ENCODE results near the gene CENPV. TPM values are rescaled to one million over a fixed set of nuclear protein-coding genes. Genes with fewer than 3 reads are reported as not detected.

The CENPV gene
- total and polyA plus RNA-seq, 2 donors (not counting 3 experiments of a cell fraction or from before 2014, with no cell fraction given) = 38.2 to 41.6 TPM

- intact Hi-C loops (cut with micrococcal nuclease) (no loop called here), dilution Hi-C loops (cut with MboI; ENCODE audit: extremely low pct_ligation_motif_present, low sequenced_read_pairs) (no loop called here)
- BruUV-seq (replicated peaks) = no TSS peak
- no peak for FAIRE-seq
- ChIA-PET CTCF (interaction anchor here (0.9 to 2.6 kb wide), 2 partner anchors 15 to 26 kb away, joined by 4 to 20 read pairs; partner anchors contain the start of gene CENPV), POLR2A (no interaction called here)
- H3K4me3 ChIP-seq (replicated peaks in 1 of 3; ENCODE audit: insufficient read depth in 1 of 3, low read depth in 1 of 3, low read length in 3 of 3) = no peak overlapping the region
- TF ChIP-seq POLR2AphosphoS5 (IDR thresholded peaks at IDR 0.05; ENCODE audit: insufficient read depth, low read depth, low read length) (no peak), JUN (IDR thresholded peaks at IDR 0.05; ENCODE audit: borderline replicate concordance, insufficient read depth, insufficient read length, low read depth) (no peak), EZH2 (IDR thresholded peaks at IDR 0.05; ENCODE audit: borderline replicate concordance, low read depth, low read length, severe bottlenecking) (no peak), GATA2 (IDR thresholded peaks at IDR 0.05; ENCODE audit: insufficient read depth, insufficient read length, low read depth, low read length) (no peak), FOS (IDR thresholded peaks at IDR 0.05; ENCODE audit: borderline replicate concordance, insufficient read depth, low read length) (no peak), CTCF (IDR thresholded peaks at IDR 0.05; ENCODE audit: extremely low read depth in 1 of 2, insufficient read depth in 1 of 2, low read depth in 1 of 2, low read length in 2 of 2) (no peak), MYC (IDR thresholded peaks at IDR 0.05; ENCODE audit: low read depth, low read length) (no peak), POLR2A (IDR thresholded peaks at IDR 0.05; ENCODE audit: low read depth, low read length) (no peak)
- TF ChIP-seq, protein P1, sequence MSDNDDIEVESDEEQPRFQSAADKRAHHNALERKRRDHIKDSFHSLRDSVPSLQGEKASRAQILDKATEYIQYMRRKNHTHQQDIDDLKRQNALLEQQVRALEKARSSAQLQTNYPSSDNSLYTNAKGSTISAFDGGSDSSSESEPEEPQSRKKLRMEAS (IDR thresholded peaks at IDR 0.05; ENCODE audit: insufficient read depth, insufficient read length) = no peak
- peaks cover 4% of the 10 kb centered on the region for H3K4me1 ChIP-seq (ENCODE audit: control insufficient read depth, extremely low read depth, insufficient read depth, low read length)
- H3K79me2 ChIP-seq (ENCODE audit: control insufficient read depth, insufficient read depth, low read length) = peaks cover 24% of the 10 kb centered on the region
- no peaks in the 10 kb centered on the region for H3K27me3 ChIP-seq (ENCODE audit: control insufficient read depth in 2 of 2, insufficient read depth in 2 of 2, low read length in 2 of 2)
- no peak overlapping the region for H3K4me2 ChIP-seq (ENCODE audit: insufficient read depth, low read length)
- H3K9me3 ChIP-seq (replicated peaks; ENCODE audit: control insufficient read depth, insufficient read depth, low read length) = no peaks in the 10 kb centered on the region
- no peak overlapping the region for H2AFZ ChIP-seq (ENCODE audit: low read depth, low read length)
- no peak for DNase-seq (ENCODE audit: low read depth, low spot score)
- no peak overlapping the region for H3K9ac ChIP-seq (replicated peaks; ENCODE audit: extremely low read depth, insufficient read depth, low read length)
- no peak overlapping the region for H3K27ac ChIP-seq (ENCODE audit: insufficient read depth, low read depth, low read length)
- H3K36me3 ChIP-seq (ENCODE audit: control insufficient read depth in 2 of 2, extremely low read depth in 1 of 2, insufficient read depth in 2 of 2, low read length in 2 of 2) = peaks cover 0 to 12% of the 10 kb centered on the region in 2 experiments
- no peaks in the 10 kb centered on the region for H4K20me1 ChIP-seq (replicated peaks; ENCODE audit: control insufficient read depth, extremely low read depth, insufficient read depth, low read length)
- H3K9me1 ChIP-seq (replicated peaks; ENCODE audit: control insufficient read depth, extremely low read depth, insufficient read depth, low read length) = no peaks in the 10 kb centered on the region
Observed at GRCh38 chr17:16378636-16379282, 25.5 kb upstream of the CENPV start.
